ENCODE measurements around the gene BEX1.
"Not testable (repeated sequence)": the region's sequence is repeated elsewhere in the genome, so short reads cannot be mapped to it uniquely, and the experiment has no call there.

The BEX1 gene

GRCh38 chrX:103063918-103064434 is at the start of gene BEX1:
Gene BEX1 (minus strand): TSS chrX:103064171. CDS start chrX:103063274, 897 bp downstream.
- H3K4me3 ChIP-seq (replicated peaks; ENCODE audit: low read depth, low read length): peak within 1 kb of the TSS; percentile 11; the same call in 1 of the 2 replicates
- TF ChIP-seq CTCF (IDR thresholded peaks at IDR 0.05; ENCODE audit: low read depth, low read length, missing control alignments): no peak
- no peak for DNase-seq (ENCODE audit: extremely low read depth, low read depth)

- H3K4me3 ChIP-seq (replicated peaks; ENCODE audit: low read depth, low read length); DNase-seq (ENCODE audit: extremely low read depth, low read depth): not testable (repeated sequence)
Measured at GRCh38 chrX:103109497-103109896, 45.5 kb upstream of the BEX1 start.

- no peak for TF ChIP-seq CTCF (IDR thresholded peaks at IDR 0.05; ENCODE audit: low read depth, low read length, missing control alignments)
- no peak overlapping the region for H3K4me3 ChIP-seq (replicated peaks; ENCODE audit: low read depth, low read length)
- DNase-seq (ENCODE audit: extremely low read depth, low read depth): no peak
Measured at GRCh38 chrX:103107836-103108235, 43.9 kb upstream of the BEX1 start.

GRCh38 chrX:103107227-103107737 is 43.3 kb upstream of the BEX1 start:
- DNase-seq (ENCODE audit: extremely low read depth, low read depth); H3K4me3 ChIP-seq (replicated peaks; ENCODE audit: low read depth, low read length): not testable (repeated sequence)

GRCh38 chrX:103104370-103104769 is 40.4 kb upstream of the BEX1 start:
- not testable (repeated sequence) for DNase-seq (ENCODE audit: extremely low read depth, low read depth)

GRCh38 chrX:103103866-103104265 is 39.9 kb upstream of the BEX1 start:
- H3K4me3 ChIP-seq (replicated peaks; ENCODE audit: low read depth, low read length); DNase-seq (ENCODE audit: extremely low read depth, low read depth): not testable (repeated sequence)

More at GRCh38 chrX:103104370-103104769, 40.4 kb upstream of the BEX1 start:
- not testable (repeated sequence) for H3K4me3 ChIP-seq (replicated peaks; ENCODE audit: low read depth, low read length)

- H3K4me3 ChIP-seq (replicated peaks; ENCODE audit: low read depth, low read length): no peak overlapping the region
- DNase-seq (ENCODE audit: extremely low read depth, low read depth): no peak
- no peak for TF ChIP-seq CTCF (IDR thresholded peaks at IDR 0.05; ENCODE audit: low read depth, low read length, missing control alignments)
Measured at GRCh38 chrX:103101299-103102042, 37.5 kb upstream of the BEX1 start.

- no peak for TF ChIP-seq CTCF (IDR thresholded peaks at IDR 0.05; ENCODE audit: low read depth, low read length, missing control alignments)
- DNase-seq (ENCODE audit: extremely low read depth, low read depth): no peak
- no peak overlapping the region for H3K4me3 ChIP-seq (replicated peaks; ENCODE audit: low read depth, low read length)
Measured at GRCh38 chrX:103100484-103100883, 36.5 kb upstream of the BEX1 start.

- no peak for DNase-seq (ENCODE audit: extremely low read depth, low read depth)
- TF ChIP-seq CTCF (IDR thresholded peaks at IDR 0.05; ENCODE audit: low read depth, low read length, missing control alignments): no peak
- no peak overlapping the region for H3K4me3 ChIP-seq (replicated peaks; ENCODE audit: low read depth, low read length)
Measured at GRCh38 chrX:103099691-103100090, 35.7 kb upstream of the BEX1 start.

All from HFF-Myc (cell line).